ENCODE data around the gene PRDX2.

GRCh38 chr19:12806242-12807081, 4.9 kb upstream of the PRDX2 start, which contains the start of gene RNASEH2A:
- TF ChIP-seq POLR2AphosphoS5 (IDR thresholded peaks at IDR 0.05) (peak; percentile 87), CTCF (IDR thresholded peaks at IDR 0.05; ENCODE audit: poor library complexity, severe bottlenecking) (peak; percentile 38), EZH2 (IDR thresholded peaks at IDR 0.05; ENCODE audit: borderline replicate concordance, insufficient read depth, low read length, poor library complexity, severe bottlenecking) (no peak), SMC3 (conservative IDR thresholded peaks at IDR 0.05; ENCODE audit: poor library complexity) (peak; percentile 22)
